ENCODE results near the gene CDK14.

DNA sequence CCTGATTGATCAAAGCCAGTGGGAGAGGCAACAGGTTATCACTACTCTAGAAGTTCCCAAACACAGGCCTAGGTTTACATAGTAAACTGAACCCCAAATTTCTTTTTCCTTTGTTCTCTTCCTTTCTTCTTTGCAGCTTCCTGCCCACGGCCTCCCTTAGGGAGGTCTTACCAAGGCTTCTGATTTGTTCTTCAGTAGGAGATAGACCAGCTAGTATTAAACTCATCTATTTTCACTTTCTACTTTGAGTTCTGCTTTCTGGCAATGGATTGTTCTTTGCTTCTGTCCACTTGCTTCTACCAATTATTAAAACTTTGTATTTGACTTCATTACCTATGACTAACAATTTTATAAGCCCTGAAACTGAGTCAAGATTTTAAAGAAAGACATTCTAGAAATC lies 417.0 kb downstream of the CDK14 start:
- TF ChIP-seq POLR2AphosphoS5 (IDR thresholded peaks at IDR 0.05; ENCODE audit: low read depth, low read length) (no peak), POLR2A (IDR thresholded peaks at IDR 0.05; ENCODE audit: low read depth, low read length) (no peak), TAF1 (IDR thresholded peaks at IDR 0.05; ENCODE audit: borderline replicate concordance, low read depth, low read length) (no peak)
